Ascending aorta (tissue), 2 donors: ENCODE data around the gene ATG16L2. TPM values are rescaled to one million over a fixed set of nuclear protein-coding genes. Genes with fewer than 3 reads are reported as not detected.
A peak's percentile ranks its signal among the peaks of the same experiment; 100 is the strongest.

Experiments used
- DNase-seq, 2 donors: peaks; one replicate each; pipeline ENCODE4 v3.0.0-alpha.2; 2019; ENCODE audit warnings: low spot score in 2 of 2
- H3K27ac ChIP-seq, 2 donors: fragments of 200-600 bp; sonication (generic); one replicate each; pipeline ENCODE4 v1.5.1; 2016 to 2017; ENCODE audit warnings: mild to moderate bottlenecking in 1 of 2
- H3K27me3 ChIP-seq: fragments of 200-600 bp; sonication (generic); one replicate; pipeline ENCODE4 v1.5.1; 2017
- H3K36me3 ChIP-seq, 2 donors: fragments of 200-600 bp; sonication (generic); one replicate each; pipeline ENCODE4 v1.5.1; 2016
- H3K4me1 ChIP-seq, 2 donors: fragments of 200-600 bp; sonication (generic); one replicate each; pipeline ENCODE4 v1.5.1; 2016 to 2017; ENCODE audit warnings: mild to moderate bottlenecking in 1 of 2
- H3K4me3 ChIP-seq, 2 donors: fragments of 200-600 bp; sonication (generic); one replicate each; pipeline ENCODE4 v1.5.1; 2016 to 2017; ENCODE audit warnings: mild to moderate bottlenecking in 1 of 2
- H3K9me3 ChIP-seq, 2 donors: fragments of 200-600 bp; sonication (generic); one replicate each; pipeline ENCODE4 v1.5.1; 2016
- intact Hi-C: fragments of 100-400 bp; cut with DNase I; formaldehyde crosslinking; loops from one replicate; pipeline ENCODE4 v1.15.1; 2023
- total RNA-seq: library from RNA; depleted of rRNA; stranded (reverse); fragments of >200 nt; gene quantifications from one replicate; pipeline ENCODE4 v1.1.0, GENCODE V29; 2016
- TF ChIP-seq, protein P1 (sequence below), 3 experiments: fragments of 200-600 bp in 2 of 3; fragments of 450-650 bp in 1 of 3; sonication (generic) in 2 of 3; IDR thresholded peaks; one replicate each; pipeline ENCODE4 v1.5.1; 2016 to 2019; ENCODE audit warnings: antibody characterized with exemption in 3 of 3, mild to moderate bottlenecking in 1 of 3, moderate library complexity in 1 of 3

Gene ATG16L2
- total RNA-seq, 1 donor from 2014 or later: 21.2 TPM

DNA sequence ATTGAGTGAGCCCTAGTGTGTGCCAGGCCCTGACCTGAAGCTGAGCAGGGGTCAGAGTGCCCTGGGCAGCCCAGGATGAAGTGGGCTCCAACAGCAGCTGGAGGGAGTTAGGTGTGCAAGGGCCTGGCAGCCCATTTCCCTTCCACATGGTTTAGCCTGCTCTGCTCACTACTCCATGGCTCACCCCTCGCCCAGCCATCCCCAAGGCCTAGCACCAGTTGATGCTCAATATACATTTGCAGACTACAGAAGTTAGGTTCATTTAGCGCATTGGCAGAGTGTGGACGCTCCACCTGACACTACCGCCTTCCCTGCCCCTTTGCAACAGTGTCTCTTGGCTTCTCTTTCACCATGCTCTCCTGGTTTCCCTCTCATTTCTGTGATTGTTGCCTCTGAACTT is 3.8 kb downstream of the ATG16L2 start:
- TF ChIP-seq, protein P1, sequence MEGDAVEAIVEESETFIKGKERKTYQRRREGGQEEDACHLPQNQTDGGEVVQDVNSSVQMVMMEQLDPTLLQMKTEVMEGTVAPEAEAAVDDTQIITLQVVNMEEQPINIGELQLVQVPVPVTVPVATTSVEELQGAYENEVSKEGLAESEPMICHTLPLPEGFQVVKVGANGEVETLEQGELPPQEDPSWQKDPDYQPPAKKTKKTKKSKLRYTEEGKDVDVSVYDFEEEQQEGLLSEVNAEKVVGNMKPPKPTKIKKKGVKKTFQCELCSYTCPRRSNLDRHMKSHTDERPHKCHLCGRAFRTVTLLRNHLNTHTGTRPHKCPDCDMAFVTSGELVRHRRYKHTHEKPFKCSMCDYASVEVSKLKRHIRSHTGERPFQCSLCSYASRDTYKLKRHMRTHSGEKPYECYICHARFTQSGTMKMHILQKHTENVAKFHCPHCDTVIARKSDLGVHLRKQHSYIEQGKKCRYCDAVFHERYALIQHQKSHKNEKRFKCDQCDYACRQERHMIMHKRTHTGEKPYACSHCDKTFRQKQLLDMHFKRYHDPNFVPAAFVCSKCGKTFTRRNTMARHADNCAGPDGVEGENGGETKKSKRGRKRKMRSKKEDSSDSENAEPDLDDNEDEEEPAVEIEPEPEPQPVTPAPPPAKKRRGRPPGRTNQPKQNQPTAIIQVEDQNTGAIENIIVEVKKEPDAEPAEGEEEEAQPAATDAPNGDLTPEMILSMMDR (IDR thresholded peaks at IDR 0.05): no peak
- no peak for DNase-seq
- peaks cover 14 to 17% of the 10 kb centered on the region in 2 donors for H3K36me3 ChIP-seq
- intact Hi-C loops: no loop called here
- no peaks in the 10 kb centered on the region for H3K9me3 ChIP-seq
- H3K27ac ChIP-seq: no peak overlapping the region
- H3K4me1 ChIP-seq: peaks cover 9 to 24% of the 10 kb centered on the region in 2 donors
- no peaks in the 10 kb centered on the region for H3K27me3 ChIP-seq
- H3K4me3 ChIP-seq: no peak overlapping the region

DNA sequence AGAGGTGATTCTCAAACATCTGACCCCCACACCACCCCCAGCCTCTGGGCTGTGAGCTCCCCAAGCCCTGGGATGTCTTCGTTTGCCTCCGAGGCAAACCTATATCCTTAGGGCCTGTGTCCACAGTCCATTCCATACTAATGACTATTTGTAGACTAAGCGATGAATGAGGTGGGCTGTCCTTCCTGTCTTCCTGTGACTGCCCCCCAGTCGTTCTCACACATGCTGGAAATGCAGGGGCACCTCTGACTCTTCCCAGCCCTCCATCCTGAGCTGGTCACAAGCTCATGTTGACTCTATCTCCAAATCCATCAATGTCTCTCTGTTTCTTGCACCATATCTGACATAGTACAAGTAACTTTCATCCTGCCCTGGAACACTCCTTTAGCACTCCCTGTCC is 4.8 kb downstream of the ATG16L2 start:
- Histone ChIP-seq H3K36me3 (peaks cover 14 to 17% of the 10 kb centered on the region in 2 donors), H3K27me3 (no peaks in the 10 kb centered on the region), H3K4me1 (peaks cover 9 to 19% of the 10 kb centered on the region in 2 donors), H3K27ac (no peak overlapping the region), H3K4me3 (no peak overlapping the region), H3K9me3 (no peaks in the 10 kb centered on the region)
- DNase-seq: no peak
- intact Hi-C loops: no loop called here
- TF ChIP-seq, protein P1 (IDR thresholded peaks at IDR 0.05): no peak

DNA sequence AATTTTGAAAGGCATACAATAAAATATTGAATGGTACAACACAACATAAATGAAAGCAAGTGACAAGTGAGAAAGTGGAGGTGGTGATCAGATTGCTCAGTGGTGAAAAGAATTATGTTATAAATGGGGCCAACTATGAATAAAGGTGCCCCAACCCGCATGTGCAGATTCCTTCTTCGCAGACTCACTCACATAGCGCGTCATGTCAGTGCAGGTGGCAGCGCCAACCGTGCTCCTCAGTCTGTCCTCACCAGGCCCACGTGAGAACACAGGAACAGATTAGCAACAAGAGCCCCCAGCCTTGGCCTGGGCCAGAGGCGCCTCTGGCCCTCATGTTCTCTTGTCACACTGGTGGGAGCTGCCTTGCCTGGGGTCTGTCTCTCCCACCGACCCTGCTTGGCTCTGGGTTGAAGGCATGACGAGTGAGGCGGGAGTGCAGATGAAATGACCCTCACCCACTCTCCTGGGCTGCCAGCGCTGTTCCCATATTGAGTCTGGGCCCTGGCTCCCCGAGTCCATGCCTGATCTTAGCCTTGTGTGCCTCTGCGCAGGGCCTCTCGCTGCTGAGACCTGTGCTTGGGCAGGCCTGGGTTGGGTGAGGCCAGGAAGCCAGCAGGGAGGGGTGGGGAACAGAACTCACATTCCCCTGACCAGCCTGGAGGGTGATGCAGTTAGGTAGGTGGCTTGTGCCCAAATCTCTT is 6.4 kb downstream of the ATG16L2 start:
- no peaks in the 10 kb centered on the region for H3K9me3 ChIP-seq
- intact Hi-C loops: no loop called here
- H3K27ac ChIP-seq: no peak overlapping the region
- H3K4me3 ChIP-seq: no peak overlapping the region
- peaks cover 14 to 17% of the 10 kb centered on the region in 2 donors for H3K36me3 ChIP-seq
- peaks cover 6 to 14% of the 10 kb centered on the region in 2 donors for H3K4me1 ChIP-seq
- TF ChIP-seq, protein P1 (IDR thresholded peaks at IDR 0.05): no peak
- no peak for DNase-seq
- H3K27me3 ChIP-seq: no peaks in the 10 kb centered on the region

DNA sequence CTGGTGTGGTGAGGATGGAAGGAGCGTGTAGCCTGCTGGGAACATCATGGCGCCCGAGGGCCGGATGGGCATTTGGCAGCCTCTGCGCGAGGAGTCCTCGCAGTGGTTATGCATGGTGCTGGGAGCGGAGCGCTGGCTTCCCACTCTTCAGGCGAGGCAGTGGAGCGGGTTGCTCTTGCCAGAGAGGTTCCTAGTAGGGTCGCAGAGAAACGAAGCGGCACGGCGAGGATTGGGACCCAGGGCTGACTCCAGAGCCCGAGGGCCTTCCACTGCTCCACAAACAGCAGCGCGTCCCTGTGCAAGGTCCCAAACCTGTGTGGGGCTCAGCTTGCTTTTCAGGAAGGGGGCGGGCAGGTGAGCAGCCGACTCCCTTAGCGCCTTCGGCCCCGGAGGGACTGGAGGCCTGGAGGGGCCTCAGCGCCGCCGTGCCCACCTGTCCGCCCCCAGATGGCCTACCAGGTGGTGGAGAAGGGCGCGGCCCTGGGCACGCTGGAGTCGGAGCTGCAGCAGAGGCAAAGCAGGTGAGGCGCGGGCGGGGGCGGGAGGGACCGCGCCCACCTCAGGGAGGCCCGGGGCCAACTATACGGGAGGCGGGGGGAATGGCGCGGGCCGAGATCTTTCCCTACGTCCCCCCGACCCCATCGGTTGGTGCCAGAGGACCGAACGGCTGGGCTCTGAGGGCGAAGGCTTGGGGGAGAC is 7.2 kb downstream of the ATG16L2 start:
- intact Hi-C loops: no loop called here
- H3K36me3 ChIP-seq: peaks cover 14 to 17% of the 10 kb centered on the region in 2 donors
- H3K27me3 ChIP-seq: no peaks in the 10 kb centered on the region
- H3K9me3 ChIP-seq: no peaks in the 10 kb centered on the region
- TF ChIP-seq, protein P1 (IDR thresholded peaks at IDR 0.05): no peak
- H3K27ac ChIP-seq: peak overlapping the region; percentile 75 to 78
- DNase-seq: no peak
- peaks cover 6 to 8% of the 10 kb centered on the region in 2 donors for H3K4me1 ChIP-seq
- peak overlapping the region; percentile 65 to 67 for H3K4me3 ChIP-seq

DNA sequence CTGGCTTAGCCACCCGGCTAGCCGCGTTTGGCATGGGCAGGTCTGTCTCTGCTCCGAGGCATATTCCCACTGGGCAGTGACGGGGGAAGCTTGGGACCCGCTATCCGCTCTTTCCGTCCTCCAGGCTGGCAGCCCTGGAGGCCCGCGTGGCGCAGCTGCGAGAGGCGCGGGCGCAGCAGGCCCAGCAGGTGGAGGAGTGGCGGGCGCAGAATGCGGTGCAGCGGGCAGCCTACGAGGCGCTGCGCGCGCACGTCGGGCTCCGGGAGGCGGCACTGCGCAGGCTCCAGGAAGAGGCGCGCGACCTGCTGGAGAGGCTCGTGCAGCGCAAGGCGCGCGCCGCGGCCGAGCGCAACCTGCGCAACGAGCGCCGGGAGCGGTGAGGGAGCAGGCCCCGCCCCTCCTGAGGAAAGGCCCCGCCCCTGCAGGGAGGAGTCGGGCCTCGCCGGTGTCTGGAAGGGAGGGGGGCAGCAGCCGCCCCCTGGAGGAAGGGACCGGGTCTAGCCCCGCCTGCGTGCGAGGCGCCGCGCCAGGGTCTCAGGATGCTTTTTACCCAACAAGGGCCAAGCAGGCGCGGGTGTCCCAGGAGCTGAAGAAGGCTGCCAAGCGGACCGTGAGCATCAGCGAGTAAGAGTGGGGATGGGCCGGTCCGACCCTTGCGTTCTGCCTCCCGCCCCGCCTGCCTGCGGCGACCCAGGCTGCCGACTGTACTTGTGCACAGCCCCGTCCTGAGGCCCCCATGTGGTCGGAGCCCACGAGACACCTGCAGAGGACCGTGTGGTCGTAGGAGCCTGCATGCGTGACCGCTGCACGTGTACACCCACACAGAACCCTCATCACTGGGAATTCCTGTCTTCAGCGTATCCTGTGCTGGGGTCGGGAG is 7.9 kb downstream of the ATG16L2 start:
- peak in 1 of 2 donors; percentile 93 for DNase-seq

More for the DNA sequence above, 7.9 kb downstream of the ATG16L2 start:
- intact Hi-C loops: loop anchor here (2.0 kb wide), 1 partner anchor 357 kb away; no protein-coding TSS in a partner anchor
- H3K27me3 ChIP-seq: no peaks in the 10 kb centered on the region
- peaks cover 14 to 17% of the 10 kb centered on the region in 2 donors for H3K36me3 ChIP-seq
- TF ChIP-seq, protein P1 (IDR thresholded peaks at IDR 0.05): peak; percentile 15 to 50 (median 37)
- peaks cover 6 to 8% of the 10 kb centered on the region in 2 donors for H3K4me1 ChIP-seq
- H3K27ac ChIP-seq: peak overlapping the region; percentile 75 to 78
- H3K9me3 ChIP-seq: no peaks in the 10 kb centered on the region
- peak overlapping the region; percentile 65 to 67 for H3K4me3 ChIP-seq
